ENCODE measurements around the gene DDX10.

The DDX10 gene

GRCh38 chr11:108886005-108886659 is 221.3 kb downstream of the DDX10 start:
- no peak overlapping the region for H3K4me3 ChIP-seq
- no peaks in the 10 kb centered on the region for H3K36me3 ChIP-seq
- TF ChIP-seq CTCF (IDR thresholded peaks at IDR 0.05) = no peak
- H3K27ac ChIP-seq = no peak overlapping the region
- no peak for DNase-seq
- H3K27me3 ChIP-seq = no peaks in the 10 kb centered on the region
- no peaks in the 10 kb centered on the region for H3K4me1 ChIP-seq
- no peaks in the 10 kb centered on the region for H3K9me3 ChIP-seq
- intact Hi-C loops (cut with DNase I; ENCODE audit: low total_unique reads) = no loop called here

- DNase-seq = no peak
- TF ChIP-seq CTCF (IDR thresholded peaks at IDR 0.05) = no peak
- Histone ChIP-seq H3K9me3 (no peaks in the 10 kb centered on the region), H3K4me1 (no peaks in the 10 kb centered on the region), H3K4me3 (no peak overlapping the region), H3K36me3 (no peaks in the 10 kb centered on the region), H3K27ac (no peak overlapping the region), H3K27me3 (no peaks in the 10 kb centered on the region)
- intact Hi-C loops (cut with DNase I; ENCODE audit: low total_unique reads) = no loop called here
Measured at GRCh38 chr11:108886660-108887009, 221.8 kb downstream of the DDX10 start.

GRCh38 chr11:108887436-108888238 is 222.8 kb downstream of the DDX10 start:
- H3K27me3 ChIP-seq = no peaks in the 10 kb centered on the region
- no peaks in the 10 kb centered on the region for H3K36me3 ChIP-seq
- intact Hi-C loops (cut with DNase I; ENCODE audit: low total_unique reads) = no loop called here
- H3K27ac ChIP-seq = no peak overlapping the region
- no peaks in the 10 kb centered on the region for H3K9me3 ChIP-seq
- DNase-seq = no peak
- no peak for TF ChIP-seq CTCF (IDR thresholded peaks at IDR 0.05)
- no peaks in the 10 kb centered on the region for H3K4me1 ChIP-seq
- no peak overlapping the region for H3K4me3 ChIP-seq

DNA sequence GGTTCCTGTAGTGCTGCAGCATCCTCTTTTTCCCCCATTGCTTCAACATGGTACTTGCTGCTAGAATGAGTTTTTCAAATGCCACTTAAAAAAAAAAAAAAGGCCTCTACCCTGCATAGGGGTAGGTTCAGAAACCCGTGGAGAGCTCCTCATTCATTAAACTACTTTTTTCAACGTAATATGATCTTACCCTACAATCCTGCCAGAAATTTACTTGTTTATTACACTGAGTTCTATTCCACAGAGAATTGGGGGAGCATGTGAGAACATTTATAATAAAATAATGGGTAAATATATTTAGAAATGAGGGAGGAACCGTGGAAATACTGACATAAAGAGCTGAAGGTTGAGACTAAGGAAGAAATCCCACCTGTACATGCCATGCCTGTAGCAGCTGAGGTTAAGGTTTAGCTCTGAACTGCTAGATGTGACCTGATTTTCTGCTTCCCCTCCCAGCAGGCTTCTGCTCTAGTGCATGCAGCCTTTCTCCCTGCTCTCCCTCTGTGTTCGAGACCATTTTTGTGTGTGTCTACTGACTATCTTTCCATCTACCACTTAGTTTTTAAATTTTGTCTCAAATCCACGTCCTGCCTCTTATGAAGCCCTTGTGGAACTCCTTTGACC is 225.7 kb downstream of the DDX10 start:
- H3K9me3 ChIP-seq = no peaks in the 10 kb centered on the region
- DNase-seq = no peak
- intact Hi-C loops (cut with DNase I; ENCODE audit: low total_unique reads) = no loop called here
- no peaks in the 10 kb centered on the region for H3K4me1 ChIP-seq
- no peak overlapping the region for H3K27ac ChIP-seq
- H3K36me3 ChIP-seq = no peaks in the 10 kb centered on the region
- H3K27me3 ChIP-seq = no peaks in the 10 kb centered on the region
- no peak for TF ChIP-seq CTCF (IDR thresholded peaks at IDR 0.05)
- no peak overlapping the region for H3K4me3 ChIP-seq

DNA sequence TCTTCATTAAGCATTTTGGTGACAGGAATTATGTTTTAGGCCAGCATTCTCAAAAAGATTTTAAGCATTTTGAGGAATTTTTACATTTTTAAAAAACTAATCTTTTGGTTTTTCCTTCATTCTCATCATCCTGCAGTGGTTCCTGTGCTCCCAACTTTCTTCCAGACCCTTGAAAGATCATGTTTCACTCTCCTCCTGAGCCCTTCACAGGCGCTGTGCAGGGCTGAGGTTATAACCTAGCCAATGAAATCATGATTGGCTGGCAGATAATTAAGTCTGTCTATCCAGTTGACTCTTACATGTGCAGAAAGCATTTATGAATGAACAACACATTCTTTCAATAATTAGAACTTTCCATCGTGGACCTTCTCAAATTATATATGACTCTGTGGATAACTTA is 226.3 kb downstream of the DDX10 start:
- H3K27ac ChIP-seq = no peak overlapping the region
- no peak overlapping the region for H3K4me3 ChIP-seq
- no peaks in the 10 kb centered on the region for H3K9me3 ChIP-seq
- H3K27me3 ChIP-seq = no peaks in the 10 kb centered on the region
- no peak for TF ChIP-seq CTCF (IDR thresholded peaks at IDR 0.05)
- no peak for DNase-seq
- intact Hi-C loops (cut with DNase I; ENCODE audit: low total_unique reads) = no loop called here
- H3K36me3 ChIP-seq = no peaks in the 10 kb centered on the region
- no peaks in the 10 kb centered on the region for H3K4me1 ChIP-seq
